ENCODE data around the gene UBE2B.
A peak's percentile ranks its signal among the peaks of the same experiment; 100 is the strongest.
"Not testable (repeated sequence)": the region's sequence is repeated elsewhere in the genome, so short reads cannot be mapped to it uniquely, and the experiment has no call there.

UBE2B gene

GRCh38 chr5:134398609-134399155, 27.3 kb downstream of the UBE2B start:
- DNase-seq (ENCODE audit: low read depth, low spot score) = no peak

DNA sequence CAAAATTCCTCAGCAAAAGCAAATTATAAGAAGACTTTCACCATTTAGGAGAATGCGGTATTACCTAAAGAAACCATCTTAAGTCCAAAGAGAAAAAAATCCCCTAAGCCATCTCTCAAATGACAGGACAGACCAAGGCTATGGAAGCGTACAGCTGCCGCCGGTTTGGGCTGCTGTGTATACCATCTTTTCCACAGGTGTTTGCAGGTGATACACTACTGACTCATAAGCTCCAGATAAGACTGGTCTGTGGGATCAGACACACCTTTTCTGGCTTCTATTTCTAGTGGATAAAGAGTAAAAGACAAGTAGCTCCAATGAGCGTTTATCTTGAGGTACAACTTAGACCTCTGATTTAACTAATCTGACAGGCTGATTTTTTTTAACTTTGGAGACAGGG, 32.6 kb downstream of the UBE2B start:
- no peak for DNase-seq (ENCODE audit: low read depth, low spot score)

- DNase-seq (ENCODE audit: low read depth, low spot score) = no peak
Measured at GRCh38 chr5:134406390-134406789, 35.0 kb downstream of the UBE2B start.

- DNase-seq (ENCODE audit: low read depth, low spot score) = no peak
Measured at GRCh38 chr5:134409321-134409720, 38.0 kb downstream of the UBE2B start.

DNA sequence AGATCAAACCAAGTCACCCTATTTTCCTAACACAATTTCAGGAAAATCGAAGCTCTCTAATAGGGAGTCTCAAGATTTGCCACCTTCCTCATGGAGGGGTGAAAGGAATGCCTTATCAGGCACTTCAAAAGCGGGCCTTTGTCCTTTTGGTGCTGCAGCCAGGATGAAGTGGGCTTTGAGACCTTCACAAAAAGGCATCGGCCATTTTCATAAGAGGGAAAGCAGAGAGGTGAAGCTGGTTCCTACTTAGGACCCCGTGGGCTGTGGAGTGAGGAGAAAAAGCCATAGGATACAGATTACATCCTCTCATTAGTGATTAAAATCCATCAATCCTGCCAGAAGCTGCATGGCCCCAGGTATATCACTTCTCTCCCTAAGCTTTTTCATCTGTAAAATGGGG, 39.5 kb downstream of the UBE2B start:
- DNase-seq (ENCODE audit: low read depth, low spot score) = no peak

GRCh38 chr5:134411228-134411545, 39.8 kb downstream of the UBE2B start:
- no peak for DNase-seq (ENCODE audit: low read depth, low spot score)

GRCh38 chr5:134411546-134412266, 40.3 kb downstream of the UBE2B start, which contains the start of gene CDKN2AIPNL:
Gene CDKN2AIPNL (minus strand): TSS chr5:134411881. CDS start chr5:134411854, 27 bp downstream.
- DNase-seq (ENCODE audit: low read depth, low spot score) = peak; percentile 80

DNA sequence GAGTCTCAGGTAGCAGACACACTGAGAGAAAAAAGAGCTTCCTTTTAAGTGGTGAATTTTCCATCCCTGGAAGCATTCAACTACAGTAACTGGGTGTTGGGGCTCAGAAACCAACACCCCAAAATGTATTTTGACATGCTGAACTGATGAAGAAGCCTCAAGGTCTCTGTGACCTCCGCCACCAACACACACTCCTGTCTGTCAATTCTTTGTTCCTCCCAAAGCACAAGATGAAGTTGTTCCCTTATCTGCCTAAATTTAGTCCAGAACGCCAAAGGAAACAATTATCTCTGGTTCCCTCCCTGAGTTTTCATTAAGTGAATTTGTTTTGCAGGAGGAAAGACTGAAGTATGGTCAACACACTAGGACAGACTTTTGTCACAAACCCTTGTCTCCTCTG, 41.7 kb downstream of the UBE2B start:
- no peak for DNase-seq (ENCODE audit: low read depth, low spot score)

- DNase-seq (ENCODE audit: low read depth, low spot score) = no peak
Measured at GRCh38 chr5:134417707-134418106, 46.3 kb downstream of the UBE2B start.

GRCh38 chr5:134418958-134419357, 47.6 kb downstream of the UBE2B start:
- DNase-seq (ENCODE audit: low read depth, low spot score) = no peak

GRCh38 chr5:134420343-134420742, 49.0 kb downstream of the UBE2B start:
- no peak for DNase-seq (ENCODE audit: low read depth, low spot score)

DNA sequence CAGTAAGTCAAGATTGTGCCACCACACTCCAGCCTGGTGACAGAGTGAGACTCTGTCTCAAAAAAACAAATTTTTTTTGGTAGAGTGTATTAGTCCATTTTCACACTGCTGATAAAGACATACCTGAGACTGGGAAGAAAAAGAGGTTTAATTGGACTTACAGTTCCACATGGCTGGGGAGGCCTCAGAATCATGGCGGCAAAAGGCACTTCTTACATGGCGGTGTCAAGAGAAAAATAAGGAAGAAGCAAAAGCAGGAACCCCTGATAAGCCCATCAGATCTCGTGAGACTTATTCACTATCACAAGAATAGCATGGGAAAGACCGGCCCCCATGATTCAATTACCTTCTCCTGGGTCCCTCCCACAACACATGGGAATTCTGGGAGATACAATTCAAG, 49.7 kb downstream of the UBE2B start:
- not testable (repeated sequence) for DNase-seq (ENCODE audit: low read depth, low spot score)

DNA sequence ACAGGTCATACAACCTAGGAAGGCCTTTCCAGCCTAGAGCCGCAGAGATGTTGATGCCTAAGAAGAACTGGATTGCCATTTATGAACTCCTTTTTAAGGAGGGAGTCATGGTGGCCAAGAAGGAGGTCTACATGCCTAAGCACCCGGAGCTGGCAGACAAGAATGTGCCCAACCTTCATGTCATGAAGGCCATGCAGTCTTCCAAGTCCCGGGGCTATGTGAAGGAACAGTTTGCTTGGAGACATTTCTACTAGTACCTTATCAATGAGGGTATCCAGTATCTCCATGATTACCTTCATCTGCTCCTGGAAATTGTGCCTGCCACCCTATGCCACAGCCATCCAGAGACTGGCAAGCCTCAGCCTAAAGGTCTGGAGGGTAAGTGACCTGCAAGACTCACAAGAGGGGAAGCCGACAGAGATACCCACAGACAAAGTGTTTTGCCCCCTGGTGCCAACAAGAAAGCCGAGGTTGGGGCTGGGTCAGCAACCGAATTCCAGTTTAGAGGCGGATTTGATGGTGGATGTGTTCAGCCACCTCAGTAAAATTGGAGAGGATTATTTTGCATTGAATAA, 51.5 kb downstream of the UBE2B start:
- DNase-seq (ENCODE audit: low read depth, low spot score) = no peak

DNA sequence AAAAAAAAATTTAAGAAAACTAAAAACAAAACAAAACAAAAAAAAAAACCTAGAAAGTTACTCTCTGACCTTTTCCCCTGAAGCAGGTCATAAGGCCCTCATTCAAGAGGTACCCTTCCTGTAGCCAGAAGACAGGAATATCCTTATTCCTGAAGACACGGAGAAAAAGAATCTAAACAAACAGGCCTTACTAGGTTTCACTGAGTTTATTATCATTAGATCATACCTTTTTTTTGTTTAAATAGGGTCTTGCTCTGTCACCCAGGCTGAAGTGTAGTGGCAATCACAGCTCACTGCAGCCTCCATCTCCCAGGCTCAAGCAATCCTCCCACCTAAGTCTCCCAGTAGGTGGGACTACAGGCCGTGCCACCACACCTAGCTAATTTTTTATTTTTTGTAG, 52.0 kb downstream of the UBE2B start:
- DNase-seq (ENCODE audit: low read depth, low spot score) = no peak

DNA sequence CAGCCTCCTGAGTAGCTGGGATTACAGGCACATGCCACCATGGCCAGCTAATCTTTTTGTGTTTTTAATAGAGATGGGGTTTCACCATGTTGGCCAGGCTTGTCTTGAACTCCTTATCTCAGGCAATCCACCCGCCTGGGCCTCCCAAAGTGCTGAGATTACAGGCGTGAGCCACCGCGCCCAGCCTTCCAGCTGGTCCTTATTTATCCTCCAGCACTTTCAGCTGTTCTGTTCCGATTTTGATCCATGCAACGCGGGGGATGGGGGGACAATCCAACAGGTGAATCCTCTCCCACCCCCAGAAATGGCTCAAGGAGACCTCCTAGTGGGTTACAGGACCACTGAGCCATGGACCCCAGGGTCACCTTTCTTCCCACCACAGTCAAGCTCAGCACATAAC, 55.0 kb downstream of the UBE2B start:
- no peak for DNase-seq (ENCODE audit: low read depth, low spot score)

DNA sequence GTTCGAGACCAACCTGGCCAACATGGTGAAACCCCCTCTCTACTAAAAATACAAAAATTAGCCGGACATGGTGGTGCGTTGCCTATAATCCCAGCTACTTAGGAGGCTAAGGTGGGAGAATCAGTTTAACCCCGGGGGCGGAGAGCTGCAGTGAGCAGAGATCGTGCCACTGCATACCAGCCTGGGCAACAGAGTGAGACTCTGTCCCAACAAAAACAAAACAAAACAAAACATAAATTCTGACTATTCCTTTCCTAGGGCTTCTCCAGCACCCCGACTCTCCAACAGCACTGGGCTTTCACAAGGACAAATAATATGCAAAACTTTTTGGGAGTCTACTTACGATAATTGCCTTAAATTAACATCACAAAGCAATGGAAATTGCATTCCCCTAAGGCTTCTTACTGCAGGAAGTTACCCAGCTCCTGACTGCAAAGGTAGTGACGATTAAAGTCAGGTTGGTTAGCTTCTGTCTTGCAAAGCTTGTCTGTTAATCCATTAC, 56.2 kb downstream of the UBE2B start:
- DNase-seq (ENCODE audit: low read depth, low spot score) = no peak

DNA sequence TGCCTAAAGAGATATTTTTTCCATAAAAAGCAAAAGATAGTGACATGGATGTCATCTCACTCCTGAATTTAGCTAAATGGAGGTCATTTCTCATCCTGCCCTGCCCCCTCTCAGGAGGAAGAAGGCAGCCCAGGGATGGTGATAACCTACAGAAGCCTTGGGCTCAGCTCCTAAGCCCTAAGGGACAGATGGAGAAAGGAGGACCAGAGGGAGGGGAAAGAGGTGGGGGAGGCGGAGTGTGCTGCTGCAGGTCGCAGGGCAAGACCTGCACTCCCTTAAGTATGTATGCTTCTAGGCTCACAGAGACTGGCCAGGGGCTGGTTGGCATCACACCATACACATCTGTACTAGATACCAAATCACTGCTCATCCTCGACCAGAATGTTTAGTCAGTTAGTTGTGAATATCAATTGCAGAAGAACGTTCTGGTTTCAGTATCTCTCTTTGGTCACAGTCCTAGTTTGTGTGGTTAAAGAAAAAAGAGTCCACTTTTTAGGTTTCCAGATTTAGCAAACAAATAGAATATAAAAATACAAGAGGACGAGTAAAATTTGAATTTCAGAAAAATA, 58.7 kb downstream of the UBE2B start:
- no peak for DNase-seq (ENCODE audit: low read depth, low spot score)

- no peak for DNase-seq (ENCODE audit: low read depth, low spot score)
Measured at GRCh38 chr5:134432174-134432573, 60.8 kb downstream of the UBE2B start.

DNA sequence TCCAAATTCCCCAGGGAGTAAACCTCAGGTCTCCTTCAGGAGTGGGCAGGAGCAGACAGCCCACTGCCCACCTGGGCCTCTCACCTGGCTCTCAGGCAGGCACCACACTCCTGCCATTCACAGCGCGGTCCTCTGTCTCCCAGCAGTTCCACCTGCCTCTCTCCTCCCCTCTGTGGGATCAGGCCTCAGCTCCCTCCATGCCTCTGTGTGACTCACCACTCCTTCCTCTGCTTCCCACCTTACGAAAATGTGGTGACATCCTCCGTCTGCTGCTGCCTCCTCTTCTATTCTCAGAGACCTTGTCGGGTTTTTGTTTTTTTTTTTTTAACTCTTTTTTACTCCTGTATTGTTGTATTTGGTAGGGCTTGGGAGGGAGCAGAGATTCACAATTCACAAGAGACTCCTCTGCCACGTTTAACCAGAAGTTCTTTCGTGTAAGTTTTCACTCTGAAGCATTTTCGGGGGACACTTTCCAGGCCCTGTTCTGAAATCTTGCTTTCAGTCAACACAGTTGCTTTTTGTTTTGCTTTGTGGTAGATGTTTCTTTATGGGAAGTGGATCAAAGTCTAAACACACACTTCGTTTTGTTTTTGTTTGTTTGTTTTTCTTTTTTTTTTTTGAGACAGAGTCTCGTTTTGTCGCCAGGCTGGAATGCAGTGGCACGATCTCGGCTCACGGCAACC, 61.4 kb downstream of the UBE2B start:
- no peak for DNase-seq (ENCODE audit: low read depth, low spot score)

- no peak for DNase-seq (ENCODE audit: low read depth, low spot score)
Measured at GRCh38 chr5:134435560-134435959, 64.2 kb downstream of the UBE2B start.

DNA sequence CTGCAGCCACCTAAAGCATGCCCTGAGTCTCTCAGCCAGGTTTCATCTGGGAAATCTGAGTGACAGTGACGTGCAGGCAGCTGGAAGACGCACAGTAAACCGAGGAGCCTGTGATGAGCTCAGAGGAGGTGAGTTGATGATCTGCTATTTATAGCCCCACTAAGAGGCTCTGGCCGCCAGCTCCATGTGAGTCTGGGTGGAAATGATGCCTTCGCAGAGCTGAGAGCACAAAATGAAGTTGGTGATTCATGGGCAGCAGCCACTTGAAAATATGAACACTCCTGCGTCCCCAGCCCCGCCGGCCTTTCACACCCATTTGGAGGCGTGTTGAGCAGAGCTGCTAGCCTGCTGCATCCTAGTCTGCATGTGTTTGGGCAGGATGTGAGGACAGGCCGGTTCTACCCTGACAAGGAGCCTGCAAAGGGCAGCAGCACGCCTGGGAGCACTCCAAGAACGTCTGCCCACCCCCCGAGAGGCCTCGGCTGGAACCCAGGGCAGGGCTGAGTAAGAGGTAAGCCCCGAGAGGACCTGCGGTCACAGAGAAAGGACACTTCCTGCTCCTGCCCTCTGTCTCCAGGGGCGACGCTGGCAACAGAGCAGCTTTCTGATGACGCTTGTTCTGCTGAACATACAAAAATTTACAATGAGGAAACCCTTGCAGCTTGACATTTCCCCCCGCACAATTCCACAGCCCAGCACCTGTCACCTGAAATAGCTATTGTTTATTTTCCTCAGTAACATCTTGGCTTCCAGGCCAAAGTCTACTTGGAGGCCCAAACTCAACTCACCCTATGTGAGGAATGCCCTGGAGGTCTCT, 65.4 kb downstream of the UBE2B start:
- DNase-seq (ENCODE audit: low read depth, low spot score) = no peak
